Measurements from ENCODE around the gene SURF2.

SURF2 gene

GRCh38 chr9:133356391-133357091 is at the start of gene SURF2, which contains the start of gene SURF1:
Gene SURF2, plus strand, starts transcription at chr9:133356550. Its CDS starts 43 bp downstream, at chr9:133356593.
Gene SURF1, minus strand, starts transcription at chr9:133356487. Its CDS starts 34 bp downstream, at chr9:133356453.
- TF ChIP-seq TEAD4 (IDR thresholded peaks at IDR 0.05) (no peak), TCF12 (IDR thresholded peaks at IDR 0.05; ENCODE audit: low read depth) (0 out of 2 replicates have a peak, but pooled peaks have one; percentile 23), YY1 (IDR thresholded peaks at IDR 0.05; ENCODE audit: low read depth) (peak; percentile 90), TAF1 (IDR thresholded peaks at IDR 0.05; ENCODE audit: low read depth) (peak; percentile 71), MAX (IDR thresholded peaks at IDR 0.05) (peak; percentile 42; the same call in 1 of the 2 replicates), RAD21 (IDR thresholded peaks at IDR 0.05; ENCODE audit: low read depth) (peak; percentile 8; the same call in 1 of the 2 replicates), NFIC (IDR thresholded peaks at IDR 0.05) (no peak), EGR1 (IDR thresholded peaks at IDR 0.05) (peak; percentile 95), FOXM1 (IDR thresholded peaks at IDR 0.05; ENCODE audit: borderline replicate concordance, low read depth) (no peak)
- TF ChIP-seq, protein P1, sequence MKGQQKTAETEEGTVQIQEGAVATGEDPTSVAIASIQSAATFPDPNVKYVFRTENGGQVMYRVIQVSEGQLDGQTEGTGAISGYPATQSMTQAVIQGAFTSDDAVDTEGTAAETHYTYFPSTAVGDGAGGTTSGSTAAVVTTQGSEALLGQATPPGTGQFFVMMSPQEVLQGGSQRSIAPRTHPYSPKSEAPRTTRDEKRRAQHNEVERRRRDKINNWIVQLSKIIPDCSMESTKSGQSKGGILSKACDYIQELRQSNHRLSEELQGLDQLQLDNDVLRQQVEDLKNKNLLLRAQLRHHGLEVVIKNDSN (IDR thresholded peaks at IDR 0.05): peak; percentile 42; the same call in 1 of the 2 replicates

DNA sequence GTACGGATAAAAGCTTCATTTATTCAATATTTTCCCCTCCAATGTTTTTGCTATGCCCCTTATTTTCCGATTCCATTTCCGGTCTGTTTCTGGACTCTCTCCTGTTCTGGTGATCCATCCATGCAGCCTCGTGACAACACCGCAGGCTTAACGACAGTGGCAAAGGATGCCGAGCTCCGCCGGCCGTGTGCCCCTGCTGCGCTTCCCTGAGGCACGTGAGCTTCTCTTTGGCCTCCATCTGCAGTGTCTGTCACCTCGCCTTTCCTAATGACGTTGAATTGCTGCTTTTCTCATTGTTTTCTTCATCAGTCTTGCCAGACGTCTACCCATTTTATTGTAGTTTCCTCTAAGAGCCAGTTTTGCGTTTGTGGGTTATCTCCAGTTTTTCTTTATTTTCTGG is 49.0 kb upstream of the SURF2 start:
- TF ChIP-seq, protein P1 (IDR thresholded peaks at IDR 0.05): no peak
- TF ChIP-seq RAD21 (IDR thresholded peaks at IDR 0.05; ENCODE audit: low read depth): no peak

- TF ChIP-seq, protein P1 (IDR thresholded peaks at IDR 0.05): no peak
- no peak for TF ChIP-seq EP300 (IDR thresholded peaks at IDR 0.05; ENCODE audit: borderline replicate concordance)
- TF ChIP-seq MAX (IDR thresholded peaks at IDR 0.05): no peak
- TF ChIP-seq FOXM1 (IDR thresholded peaks at IDR 0.05; ENCODE audit: borderline replicate concordance, low read depth): no peak
- no peak for TF ChIP-seq ZBTB7A (IDR thresholded peaks at IDR 0.05; ENCODE audit: low read depth)
- TF ChIP-seq TEAD4 (IDR thresholded peaks at IDR 0.05): no peak
- TF ChIP-seq YY1 (IDR thresholded peaks at IDR 0.05; ENCODE audit: low read depth): no peak
- no peak for TF ChIP-seq TCF12 (IDR thresholded peaks at IDR 0.05; ENCODE audit: low read depth)
- TF ChIP-seq NFIC (IDR thresholded peaks at IDR 0.05): no peak
- no peak for TF ChIP-seq RAD21 (IDR thresholded peaks at IDR 0.05; ENCODE audit: low read depth)
- TF ChIP-seq TAF1 (IDR thresholded peaks at IDR 0.05; ENCODE audit: low read depth): no peak
- TF ChIP-seq EGR1 (IDR thresholded peaks at IDR 0.05): no peak
- TF ChIP-seq CEBPB (IDR thresholded peaks at IDR 0.05): no peak
- TF ChIP-seq, protein P2, sequence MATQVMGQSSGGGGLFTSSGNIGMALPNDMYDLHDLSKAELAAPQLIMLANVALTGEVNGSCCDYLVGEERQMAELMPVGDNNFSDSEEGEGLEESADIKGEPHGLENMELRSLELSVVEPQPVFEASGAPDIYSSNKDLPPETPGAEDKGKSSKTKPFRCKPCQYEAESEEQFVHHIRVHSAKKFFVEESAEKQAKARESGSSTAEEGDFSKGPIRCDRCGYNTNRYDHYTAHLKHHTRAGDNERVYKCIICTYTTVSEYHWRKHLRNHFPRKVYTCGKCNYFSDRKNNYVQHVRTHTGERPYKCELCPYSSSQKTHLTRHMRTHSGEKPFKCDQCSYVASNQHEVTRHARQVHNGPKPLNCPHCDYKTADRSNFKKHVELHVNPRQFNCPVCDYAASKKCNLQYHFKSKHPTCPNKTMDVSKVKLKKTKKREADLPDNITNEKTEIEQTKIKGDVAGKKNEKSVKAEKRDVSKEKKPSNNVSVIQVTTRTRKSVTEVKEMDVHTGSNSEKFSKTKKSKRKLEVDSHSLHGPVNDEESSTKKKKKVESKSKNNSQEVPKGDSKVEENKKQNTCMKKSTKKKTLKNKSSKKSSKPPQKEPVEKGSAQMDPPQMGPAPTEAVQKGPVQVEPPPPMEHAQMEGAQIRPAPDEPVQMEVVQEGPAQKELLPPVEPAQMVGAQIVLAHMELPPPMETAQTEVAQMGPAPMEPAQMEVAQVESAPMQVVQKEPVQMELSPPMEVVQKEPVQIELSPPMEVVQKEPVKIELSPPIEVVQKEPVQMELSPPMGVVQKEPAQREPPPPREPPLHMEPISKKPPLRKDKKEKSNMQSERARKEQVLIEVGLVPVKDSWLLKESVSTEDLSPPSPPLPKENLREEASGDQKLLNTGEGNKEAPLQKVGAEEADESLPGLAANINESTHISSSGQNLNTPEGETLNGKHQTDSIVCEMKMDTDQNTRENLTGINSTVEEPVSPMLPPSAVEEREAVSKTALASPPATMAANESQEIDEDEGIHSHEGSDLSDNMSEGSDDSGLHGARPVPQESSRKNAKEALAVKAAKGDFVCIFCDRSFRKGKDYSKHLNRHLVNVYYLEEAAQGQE (IDR thresholded peaks at IDR 0.05; ENCODE audit: low read depth): no peak
- TF ChIP-seq CREB1 (IDR thresholded peaks at IDR 0.05; ENCODE audit: low read depth): no peak
Measured at GRCh38 chr9:133309608-133310007, 46.7 kb upstream of the SURF2 start.

GRCh38 chr9:133315997-133316396 is 40.4 kb upstream of the SURF2 start:
- TF ChIP-seq CEBPB (IDR thresholded peaks at IDR 0.05): no peak
- TF ChIP-seq CREB1 (IDR thresholded peaks at IDR 0.05; ENCODE audit: low read depth): no peak
- TF ChIP-seq TAF1 (IDR thresholded peaks at IDR 0.05; ENCODE audit: low read depth): no peak
- no peak for TF ChIP-seq MAX (IDR thresholded peaks at IDR 0.05)
- TF ChIP-seq FOXM1 (IDR thresholded peaks at IDR 0.05; ENCODE audit: borderline replicate concordance, low read depth): no peak
- no peak for TF ChIP-seq EGR1 (IDR thresholded peaks at IDR 0.05)
- TF ChIP-seq, protein P2 (IDR thresholded peaks at IDR 0.05; ENCODE audit: low read depth): no peak
- TF ChIP-seq, protein P1 (IDR thresholded peaks at IDR 0.05): no peak
- TF ChIP-seq TEAD4 (IDR thresholded peaks at IDR 0.05): no peak

DNA sequence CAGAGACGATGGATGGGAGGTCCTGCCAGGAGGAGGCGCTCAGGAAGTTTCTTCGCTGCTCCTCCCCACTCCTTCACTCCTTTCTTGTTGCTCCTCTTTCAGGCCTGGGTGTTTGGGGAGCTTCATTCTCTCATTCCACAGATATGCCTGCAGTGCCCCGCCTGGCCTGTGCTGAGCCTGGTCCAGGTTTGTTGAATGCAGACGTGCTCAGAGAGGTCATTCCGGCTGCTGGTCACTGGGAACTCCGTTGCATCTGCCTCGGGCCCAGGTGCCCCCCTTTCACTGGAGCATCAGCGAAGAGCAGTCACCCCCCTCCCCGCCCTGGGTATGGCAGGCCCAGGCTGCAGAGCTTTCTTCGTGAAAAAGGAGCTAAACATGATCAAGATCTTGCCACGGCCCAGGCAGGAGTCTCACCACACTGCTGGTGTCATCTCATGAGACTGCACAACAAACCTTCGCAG is 35.9 kb upstream of the SURF2 start:
- TF ChIP-seq, protein P1 (IDR thresholded peaks at IDR 0.05): no peak
- TF ChIP-seq EGR1 (IDR thresholded peaks at IDR 0.05) (no peak), ZBTB7A (IDR thresholded peaks at IDR 0.05; ENCODE audit: low read depth) (no peak), CEBPB (IDR thresholded peaks at IDR 0.05) (no peak), NFIC (IDR thresholded peaks at IDR 0.05) (no peak)

All from Ishikawa (cell line).